IPS DF 6.9 (cell line): Measurements from ENCODE around the gene RNASET2.
"Not testable (repeated sequence)": the region's sequence is repeated elsewhere in the genome, so short reads cannot be mapped to it uniquely, and the experiment has no call there.

Experiments
- DNase-seq: peaks from one replicate; pipeline ENCODE4 v3.0.0-alpha.2; 2013; ENCODE audit warnings: low read depth, low spot score
- H3K27ac ChIP-seq: one replicate; pipeline ENCODE4 v1.5.1; 2013; ENCODE audit warnings: low read length, control low read depth
- H3K27me3 ChIP-seq: 2 replicates; pipeline ENCODE4 v1.6.1; 2013; ENCODE audit warnings: mild to moderate bottlenecking, low read length; ENCODE audit not compliant: control insufficient read depth, insufficient read depth
- H3K36me3 ChIP-seq: 2 replicates; pipeline ENCODE4 v1.6.1; 2013; ENCODE audit warnings: low read length; ENCODE audit not compliant: control insufficient read depth, insufficient read depth
- H3K4me1 ChIP-seq: 2 replicates; pipeline ENCODE4 v1.6.1; 2013; ENCODE audit warnings: low read length; ENCODE audit not compliant: control insufficient read depth, insufficient read depth
- H3K4me3 ChIP-seq: 2 replicates; pipeline ENCODE4 v1.5.1; 2013; ENCODE audit warnings: mild to moderate bottlenecking, low read length
- H3K9me3 ChIP-seq: 2 replicates; pipeline ENCODE4 v1.6.1; 2013; ENCODE audit warnings: low read length, inconsistent platforms; ENCODE audit not compliant: control insufficient read depth, insufficient read depth
- WGBS: extraction: QIAGEN DNeasy Blood & Tissue Kit; methylation state at CpG from one replicate; pipeline ENCODE4 v1.1.7; 2013; ENCODE audit warnings: mixed read lengths, missing lambda C conversion rate; ENCODE audit not compliant: insufficient read length, insufficient coverage; 5-methylcytosine and 5-hydroxymethylcytosine counted together

Gene RNASET2

DNA sequence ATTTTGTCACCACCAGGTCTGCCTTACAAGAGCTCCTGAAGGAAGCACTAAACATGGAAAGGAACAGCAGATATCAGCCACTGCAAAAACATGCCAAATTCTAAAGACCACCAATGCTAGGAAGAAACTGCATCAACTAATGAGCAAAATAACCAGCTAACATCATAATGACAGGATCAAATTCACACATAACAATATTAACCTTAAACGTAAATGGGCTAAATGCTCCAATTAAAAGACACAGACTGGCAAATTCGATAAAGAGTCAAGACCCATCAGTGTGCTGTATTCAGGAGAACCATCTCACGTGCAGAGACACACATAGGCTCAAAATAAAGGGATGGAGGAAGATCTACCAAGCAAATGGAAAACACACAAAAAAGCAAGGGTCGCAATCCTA lies 69.6 kb downstream of the RNASET2 start:
- WGBS: no CpG with 5 or more reads among the region's 4 CpGs
- not testable (repeated sequence) for H3K36me3 ChIP-seq, DNase-seq, H3K9me3 ChIP-seq, H3K4me3 ChIP-seq, H3K4me1 ChIP-seq, H3K27me3 ChIP-seq, H3K27ac ChIP-seq

DNA sequence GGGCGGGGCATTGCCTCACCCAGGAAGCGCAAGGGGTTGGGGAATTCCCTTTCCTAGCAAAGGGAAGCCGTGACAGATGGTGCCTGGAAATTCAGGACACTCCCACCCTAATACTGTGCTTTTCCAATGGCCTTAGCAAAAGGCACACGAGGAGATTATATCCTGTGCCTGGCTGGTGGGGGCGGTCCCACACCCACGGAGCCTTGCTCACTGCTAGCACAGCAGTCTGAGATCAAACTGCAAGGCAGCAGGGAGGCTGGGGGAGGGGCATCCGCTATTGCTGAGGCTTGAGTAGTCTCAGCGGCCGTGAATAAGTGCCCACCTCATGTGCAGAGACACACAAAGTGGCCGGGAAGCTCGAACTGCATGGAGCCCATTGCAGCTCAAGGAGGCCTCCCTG lies 71.4 kb downstream of the RNASET2 start:
- DNase-seq, H3K4me1 ChIP-seq, H3K4me3 ChIP-seq, H3K27ac ChIP-seq, H3K27me3 ChIP-seq, H3K9me3 ChIP-seq, H3K36me3 ChIP-seq: not testable (repeated sequence)
- WGBS: no CpG with 5 or more reads among the region's 11 CpGs

DNA sequence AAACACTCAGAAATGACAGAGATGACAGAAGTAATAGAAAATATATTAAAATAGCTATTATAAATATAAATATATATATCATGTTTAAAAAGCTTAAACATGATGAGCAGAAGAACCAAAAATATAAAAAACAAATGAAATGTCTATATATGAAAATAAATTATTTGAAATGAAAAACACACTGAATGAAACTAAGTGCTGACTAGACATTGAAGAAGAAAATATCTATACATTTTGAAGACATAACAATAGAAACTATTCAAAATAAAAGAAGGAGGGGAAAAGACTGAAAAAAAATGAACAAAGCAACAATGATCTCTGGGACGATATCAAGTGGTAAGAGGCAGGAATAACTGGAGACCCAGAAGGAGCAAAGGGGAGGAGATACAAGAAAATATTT lies 76.8 kb downstream of the RNASET2 start:
- no peak overlapping the region for H3K27ac ChIP-seq
- no peak for DNase-seq
- peaks cover 1% of the 10 kb centered on the region for H3K9me3 ChIP-seq
- H3K36me3 ChIP-seq: no peaks in the 10 kb centered on the region
- H3K4me3 ChIP-seq: no peak overlapping the region
- H3K27me3 ChIP-seq: no peaks in the 10 kb centered on the region
- H3K4me1 ChIP-seq: no peaks in the 10 kb centered on the region
- WGBS: no CpG with 5 or more reads among the region's 1 CpG
